VCaP (cell line): ENCODE measurements around the gene PTGFRN.
"Not testable (repeated sequence)": the region's sequence is repeated elsewhere in the genome, so short reads cannot be mapped to it uniquely, and the experiment has no call there.

Experiments used
- H3K27ac ChIP-seq: fragments of 450-650 bp; 2 replicates; pipeline ENCODE4 v1.5.1; 2017
- TF ChIP-seq, protein P1 (sequence below): fragments of 450-650 bp; conservative IDR thresholded peaks from 2 replicates; pipeline ENCODE4 v1.5.1; 2017; ENCODE audit warnings: mild to moderate bottlenecking, moderate library complexity

PTGFRN gene

DNA sequence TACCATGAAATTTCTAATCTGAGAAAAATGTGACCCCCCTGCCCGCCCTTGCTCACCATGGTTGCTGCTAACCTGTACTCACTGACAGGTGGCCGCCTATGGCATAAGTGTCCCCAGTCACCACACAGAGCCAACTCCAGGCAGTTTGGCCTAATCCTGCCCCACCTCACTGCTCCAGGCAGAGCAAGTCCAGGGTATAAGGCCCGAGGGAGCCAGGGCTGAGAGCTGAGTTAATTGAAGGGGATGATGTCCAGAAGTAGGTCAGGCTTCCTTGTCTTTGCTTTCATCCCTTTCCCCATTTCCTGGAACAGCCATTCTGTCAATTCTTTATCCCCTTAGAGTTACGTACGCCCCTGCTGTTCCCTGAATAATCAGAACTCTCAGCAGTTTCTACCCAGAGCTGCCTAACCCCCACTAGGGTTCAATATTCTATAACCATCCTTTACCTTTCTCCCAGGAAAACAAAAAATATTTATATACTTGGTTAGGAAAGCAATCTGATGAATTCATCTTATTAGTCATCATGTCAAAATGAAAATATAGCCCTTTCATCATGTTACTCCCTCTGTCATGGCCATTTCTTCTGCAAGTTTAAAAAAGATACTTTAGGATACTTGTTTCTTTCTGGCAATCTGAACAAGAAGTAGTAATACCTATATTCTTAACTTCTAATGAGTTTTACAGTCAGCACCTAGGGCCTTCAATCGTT lies 62.4 kb downstream of the PTGFRN start:
- TF ChIP-seq, protein P1, sequence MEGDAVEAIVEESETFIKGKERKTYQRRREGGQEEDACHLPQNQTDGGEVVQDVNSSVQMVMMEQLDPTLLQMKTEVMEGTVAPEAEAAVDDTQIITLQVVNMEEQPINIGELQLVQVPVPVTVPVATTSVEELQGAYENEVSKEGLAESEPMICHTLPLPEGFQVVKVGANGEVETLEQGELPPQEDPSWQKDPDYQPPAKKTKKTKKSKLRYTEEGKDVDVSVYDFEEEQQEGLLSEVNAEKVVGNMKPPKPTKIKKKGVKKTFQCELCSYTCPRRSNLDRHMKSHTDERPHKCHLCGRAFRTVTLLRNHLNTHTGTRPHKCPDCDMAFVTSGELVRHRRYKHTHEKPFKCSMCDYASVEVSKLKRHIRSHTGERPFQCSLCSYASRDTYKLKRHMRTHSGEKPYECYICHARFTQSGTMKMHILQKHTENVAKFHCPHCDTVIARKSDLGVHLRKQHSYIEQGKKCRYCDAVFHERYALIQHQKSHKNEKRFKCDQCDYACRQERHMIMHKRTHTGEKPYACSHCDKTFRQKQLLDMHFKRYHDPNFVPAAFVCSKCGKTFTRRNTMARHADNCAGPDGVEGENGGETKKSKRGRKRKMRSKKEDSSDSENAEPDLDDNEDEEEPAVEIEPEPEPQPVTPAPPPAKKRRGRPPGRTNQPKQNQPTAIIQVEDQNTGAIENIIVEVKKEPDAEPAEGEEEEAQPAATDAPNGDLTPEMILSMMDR = no peak
- H3K27ac ChIP-seq = no peak overlapping the region

DNA sequence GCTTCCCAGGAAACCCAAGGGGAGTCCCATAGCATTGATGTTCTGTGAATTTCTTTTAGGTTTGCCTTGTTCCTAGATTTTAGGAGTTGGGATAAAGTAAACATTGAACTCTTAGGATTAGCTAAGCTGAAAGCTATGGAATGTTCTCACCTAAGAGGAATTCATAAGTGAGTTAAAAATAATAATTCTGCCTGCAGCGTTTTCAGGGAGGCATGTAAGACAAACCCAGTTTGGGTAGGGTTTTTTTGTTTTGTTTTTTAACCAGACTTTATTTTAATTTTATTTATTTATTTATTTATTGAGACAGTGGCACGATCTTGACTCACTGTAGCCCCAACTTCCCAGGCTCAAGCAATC lies 62.9 kb downstream of the PTGFRN start:
- no peak overlapping the region for H3K27ac ChIP-seq
- TF ChIP-seq, protein P1 = no peak

DNA sequence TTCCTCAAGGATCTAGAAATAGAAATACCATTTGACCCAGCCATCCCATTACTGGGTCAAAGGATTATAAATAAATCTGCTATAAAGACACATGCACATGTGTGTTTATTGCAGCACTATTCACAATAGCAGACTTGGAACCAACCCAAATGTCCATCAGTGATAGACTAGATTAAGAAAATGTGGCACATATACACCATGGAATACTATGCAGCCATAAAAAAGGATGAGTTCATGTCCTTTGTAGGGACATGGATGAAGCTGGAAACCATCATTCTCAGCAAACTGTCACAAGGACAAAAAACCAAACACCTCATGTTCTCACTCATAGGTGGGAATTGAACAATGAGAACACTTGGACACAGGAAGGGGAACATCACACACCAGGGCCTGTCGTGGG lies 70.6 kb downstream of the PTGFRN start:
- H3K27ac ChIP-seq = not testable (repeated sequence)

DNA sequence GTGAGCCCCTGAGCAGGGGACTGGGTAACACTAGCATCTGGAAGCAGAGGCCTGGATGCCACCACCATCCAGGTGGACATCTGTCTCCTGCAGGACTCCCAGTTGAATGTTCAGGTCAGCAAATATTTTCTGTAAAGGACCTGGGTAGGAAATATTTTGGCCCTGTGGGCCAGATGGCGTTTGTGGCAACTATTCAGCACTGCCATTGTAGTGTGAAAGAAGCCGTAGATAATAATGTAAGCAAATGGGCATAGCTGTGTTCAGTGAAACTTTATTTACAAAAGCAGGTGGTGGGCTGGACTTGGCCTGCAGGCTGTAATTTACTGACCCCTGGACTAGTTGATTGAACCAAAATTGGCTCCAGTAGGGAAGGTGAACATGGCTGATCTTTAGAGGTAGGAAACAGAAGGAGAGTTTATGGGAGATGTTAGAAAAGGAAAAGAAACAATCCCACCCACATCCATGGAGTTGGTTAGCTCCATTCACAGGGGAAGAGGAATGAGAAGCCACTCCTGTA lies 71.9 kb downstream of the PTGFRN start:
- no peak overlapping the region for H3K27ac ChIP-seq
- TF ChIP-seq, protein P1 = no peak

DNA sequence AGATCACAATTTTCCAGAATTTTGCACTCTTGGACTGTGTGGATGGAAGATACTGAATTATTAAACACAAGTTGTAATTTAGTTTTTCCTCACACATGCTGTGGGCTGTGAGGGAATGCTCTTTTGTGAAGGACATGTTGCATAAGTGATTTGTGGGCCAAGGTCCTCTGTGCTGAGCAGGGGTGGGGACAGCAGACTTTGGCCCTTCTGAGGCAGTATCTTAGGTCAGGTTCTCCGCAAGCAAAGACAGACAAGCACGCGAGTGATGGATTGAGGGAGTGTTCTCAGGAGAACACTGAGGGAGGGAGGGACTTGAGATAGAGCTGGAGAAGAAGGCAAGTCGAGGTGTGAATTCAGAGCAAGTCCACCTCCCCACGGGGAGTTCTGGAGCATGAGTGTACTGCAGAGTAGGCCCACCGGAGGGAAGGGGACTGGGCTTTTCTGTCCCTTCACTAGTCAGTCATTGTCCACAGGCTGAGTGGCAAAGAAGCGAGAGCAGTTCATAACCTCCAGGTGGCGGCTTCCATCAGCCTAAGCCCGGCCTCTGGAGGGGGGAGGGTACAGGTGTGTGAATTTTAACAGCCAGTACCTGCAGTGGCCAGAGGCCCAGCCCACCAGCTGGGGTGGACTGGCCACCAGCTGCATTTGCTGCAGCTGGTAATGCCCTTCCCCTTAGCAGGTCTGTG lies 72.7 kb downstream of the PTGFRN start:
- TF ChIP-seq, protein P1 = peak; percentile 27; the same call in 1 of the 2 replicates
- H3K27ac ChIP-seq = no peak overlapping the region

DNA sequence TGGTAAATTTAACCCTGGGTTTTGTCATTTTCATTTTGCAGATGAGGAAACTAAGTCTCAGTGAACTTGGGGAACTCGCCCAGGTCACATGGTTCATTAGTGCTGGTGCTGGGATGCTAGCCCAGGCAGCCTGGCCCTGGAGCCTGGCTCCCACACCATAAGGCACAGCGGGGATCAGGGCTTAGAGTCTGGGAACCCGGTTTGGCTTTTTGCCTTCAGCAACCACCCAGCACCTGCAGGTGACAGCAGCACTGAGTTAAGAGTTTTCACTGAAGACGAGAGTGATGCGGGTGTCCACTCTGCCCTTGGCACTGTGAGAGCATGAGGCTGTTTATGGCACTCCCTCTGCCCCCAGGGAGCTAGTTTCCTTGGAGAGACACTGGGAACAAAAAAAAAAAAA lies 73.4 kb downstream of the PTGFRN start:
- TF ChIP-seq, protein P1 = no peak
- H3K27ac ChIP-seq = no peak overlapping the region

DNA sequence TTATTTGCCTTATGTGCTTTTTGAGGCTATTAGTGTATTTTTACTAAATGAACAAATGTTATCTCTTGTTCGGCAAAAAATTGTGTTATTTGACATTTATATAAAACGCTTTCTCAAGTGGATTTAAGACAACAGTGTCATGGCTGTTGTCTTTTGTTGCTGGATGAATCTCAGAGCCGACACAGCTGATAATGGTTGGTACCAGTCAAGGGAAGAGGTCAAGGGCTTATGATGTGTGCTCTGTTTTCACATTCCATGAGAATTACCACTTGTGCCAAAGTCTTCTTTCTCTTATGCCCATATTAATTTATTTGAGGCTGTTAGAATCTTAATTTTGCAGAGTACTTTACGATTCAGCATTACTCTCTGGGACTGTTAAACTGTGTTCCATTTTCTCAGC lies 74.0 kb downstream of the PTGFRN start:
- no peak overlapping the region for H3K27ac ChIP-seq
- TF ChIP-seq, protein P1 = no peak
